NCI-H2171 (cell line): ENCODE measurements around the gene SERPINA5.

Experiments used
- DNase-seq: peaks from one replicate; lab custom pipeline; 2025; lab: John Stamatoyannopoulos, UW

SERPINA5 gene

GRCh38 chr14:94581127-94581999, at the start of gene SERPINA5:
TSS of gene SERPINA5 (plus strand) at chr14:94581426. CDS start at chr14:94587363, 5,937 bp downstream.
- DNase-seq = no peak

GRCh38 chr14:94532447-94532846, 48.8 kb upstream of the SERPINA5 start:
- DNase-seq = no peak

- no peak for DNase-seq
Measured at GRCh38 chr14:94535506-94535905, 45.7 kb upstream of the SERPINA5 start.

GRCh38 chr14:94536836-94537235, 44.4 kb upstream of the SERPINA5 start:
- DNase-seq = no peak

GRCh38 chr14:94538070-94538740, 43.0 kb upstream of the SERPINA5 start:
- DNase-seq = no peak

GRCh38 chr14:94539181-94539580, 42.0 kb upstream of the SERPINA5 start:
- no peak for DNase-seq

- no peak for DNase-seq
Measured at GRCh38 chr14:94540031-94540794, 41.0 kb upstream of the SERPINA5 start.

- DNase-seq = no peak
Measured at GRCh38 chr14:94541234-94541975, 39.8 kb upstream of the SERPINA5 start.

- DNase-seq = no peak
Measured at GRCh38 chr14:94542111-94542810, 39.0 kb upstream of the SERPINA5 start.

GRCh38 chr14:94542811-94543440, 38.3 kb upstream of the SERPINA5 start:
- no peak for DNase-seq

GRCh38 chr14:94543449-94544124, 37.6 kb upstream of the SERPINA5 start:
- no peak for DNase-seq

GRCh38 chr14:94544726-94545125, 36.5 kb upstream of the SERPINA5 start:
- DNase-seq = no peak

GRCh38 chr14:94545131-94545841, 35.9 kb upstream of the SERPINA5 start:
- DNase-seq = no peak

- no peak for DNase-seq
Measured at GRCh38 chr14:94547151-94547680, 34.0 kb upstream of the SERPINA5 start.

- DNase-seq = no peak
Measured at GRCh38 chr14:94547726-94548125, 33.5 kb upstream of the SERPINA5 start.

GRCh38 chr14:94548131-94548998, 32.9 kb upstream of the SERPINA5 start:
- DNase-seq = no peak

GRCh38 chr14:94548999-94549985, 31.9 kb upstream of the SERPINA5 start:
- DNase-seq = peak; percentile 13
